Parathyroid adenoma (tissue), 2 donors: ENCODE measurements around the gene MUC4.

ENCODE experiments used
- H2AFZ ChIP-seq: fragments of 300-600 bp; sonication (generic); one replicate; pipeline ENCODE4 v1.7.0; 2017; ENCODE audit warnings: antibody characterized with exemption, mild to moderate bottlenecking
- H3K27ac ChIP-seq: fragments of 300-600 bp; sonication (generic); one replicate; pipeline ENCODE4 v1.7.0; 2017
- H3K27me3 ChIP-seq: fragments of 300-600 bp; sonication (generic); one replicate; pipeline ENCODE4 v1.7.0; 2017; ENCODE audit warnings: low read length; ENCODE audit not compliant: control insufficient read depth, insufficient read depth
- H3K36me3 ChIP-seq: fragments of 300-600 bp; sonication (generic); one replicate; pipeline ENCODE4 v1.7.0; 2017; ENCODE audit warnings: low read length; ENCODE audit not compliant: control insufficient read depth, insufficient read depth
- H3K4me1 ChIP-seq: fragments of 300-600 bp; sonication (generic); one replicate; pipeline ENCODE4 v1.7.0; 2017; ENCODE audit warnings: control low read depth
- H3K4me2 ChIP-seq: fragments of 300-600 bp; sonication (generic); one replicate; pipeline ENCODE4 v1.7.0; 2017; ENCODE audit warnings: low read length
- H3K4me3 ChIP-seq: fragments of 300-600 bp; sonication (generic); one replicate; pipeline ENCODE4 v1.7.0; 2017; ENCODE audit warnings: low read depth, low read length
- H3K79me2 ChIP-seq: fragments of 300-600 bp; sonication (generic); one replicate; pipeline ENCODE4 v1.7.0; 2017; ENCODE audit warnings: control low read depth
- H3K9ac ChIP-seq: fragments of 300-600 bp; sonication (generic); one replicate; pipeline ENCODE4 v1.7.0; 2017; ENCODE audit warnings: mild to moderate bottlenecking
- H3K9me3 ChIP-seq: fragments of 300-600 bp; sonication (generic); one replicate; pipeline ENCODE4 v1.7.0; 2017; ENCODE audit warnings: low read length; ENCODE audit not compliant: control insufficient read depth
- TF ChIP-seq, protein P1 (sequence below): fragments of 300-600 bp; sonication (generic); IDR thresholded peaks from one replicate; pipeline ENCODE4 v1.7.0; 2017; ENCODE audit warnings: antibody characterized with exemption, mild to moderate bottlenecking
- donor health status: primary hyperparathyroidism.

Gene MUC4

DNA sequence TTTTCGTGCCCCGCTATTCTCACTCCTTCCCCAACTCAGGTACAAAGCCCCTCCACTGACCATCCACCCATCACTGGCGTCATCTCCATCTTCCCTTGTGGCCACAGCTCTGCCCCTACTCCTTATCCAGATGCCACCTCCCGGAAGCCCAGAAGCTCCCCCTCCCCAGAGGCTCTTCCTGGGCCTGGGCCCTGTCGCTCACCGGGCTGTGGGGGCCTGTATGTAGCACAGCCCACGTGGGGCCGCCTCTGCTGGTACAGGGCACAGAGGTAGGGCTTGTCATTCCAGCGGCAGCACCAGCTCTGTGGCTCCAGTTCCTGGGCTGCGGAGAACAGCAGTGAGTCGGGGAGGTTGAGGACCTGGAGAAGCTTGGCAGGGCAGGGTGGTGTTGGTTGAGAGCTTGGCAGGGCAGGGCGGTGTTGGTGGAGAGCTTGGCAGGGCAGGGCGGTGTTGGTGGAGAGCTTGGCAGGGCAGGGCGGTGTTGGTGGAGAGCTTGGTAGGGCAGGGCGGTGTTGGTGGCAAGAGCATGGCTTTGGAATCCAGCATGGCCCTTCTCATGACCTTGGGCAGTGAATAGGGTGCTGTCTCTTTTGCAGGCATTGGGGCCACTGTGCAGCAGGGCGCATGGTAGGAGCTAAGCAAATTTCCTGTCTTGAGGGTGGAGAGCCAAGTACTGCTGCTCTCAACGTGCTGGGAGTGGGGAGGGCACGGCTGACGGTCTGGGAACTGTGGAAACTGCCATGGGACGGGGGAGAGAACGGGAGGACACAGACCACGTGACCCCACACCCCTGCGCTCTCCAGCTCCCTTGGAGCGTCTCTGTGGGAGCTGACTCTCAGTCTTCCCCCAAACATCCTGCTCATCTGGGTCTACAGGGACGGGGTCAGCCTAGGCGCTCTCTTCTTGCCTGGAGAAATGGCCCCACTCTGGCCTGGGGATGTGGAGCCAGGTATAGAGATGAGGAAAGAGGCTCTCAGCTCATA lies 47.6 kb downstream of the MUC4 start:
- H3K27ac ChIP-seq, result no peak overlapping the region
- H3K9me3 ChIP-seq, result no peaks in the 10 kb centered on the region

DNA sequence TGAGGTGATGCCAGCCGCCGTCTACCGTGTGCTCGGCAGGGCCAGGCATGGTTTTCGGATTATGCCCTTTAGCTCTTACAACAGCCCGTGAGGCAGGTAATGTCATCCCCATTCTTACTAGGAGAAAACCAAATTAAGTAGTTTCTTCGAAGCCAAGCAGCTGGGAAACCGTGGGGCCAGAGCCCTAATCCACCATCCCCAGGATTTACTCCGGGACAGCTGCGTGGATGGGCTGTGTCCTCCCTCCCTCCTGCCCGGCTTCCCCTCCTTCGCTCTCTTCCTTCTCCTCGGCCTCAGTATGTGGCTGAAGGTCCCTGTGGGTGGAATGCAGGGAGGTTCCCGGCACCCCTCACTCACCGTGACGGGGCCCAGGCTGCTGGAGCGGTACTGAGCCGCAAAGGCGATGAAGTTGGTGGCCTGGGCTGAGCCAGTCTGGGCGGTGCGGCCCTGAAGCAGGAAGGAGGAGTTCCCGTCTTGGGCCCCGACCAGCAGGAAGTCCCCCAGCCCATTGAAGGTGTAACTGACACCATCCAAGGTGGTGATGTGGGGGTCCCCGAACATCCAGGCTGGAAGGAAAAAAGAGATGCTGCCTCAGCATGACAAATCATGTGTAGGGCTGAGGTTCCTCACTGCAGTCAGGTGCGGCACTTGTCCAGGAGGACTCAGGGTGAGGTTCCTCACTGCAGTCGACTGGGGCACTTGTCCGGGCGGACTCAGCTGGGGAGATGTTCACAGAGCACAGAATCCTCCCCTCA lies 48.5 kb downstream of the MUC4 start:
- no peak overlapping the region for H2AFZ ChIP-seq
- no peak overlapping the region for H3K4me2 ChIP-seq
- H3K4me1 ChIP-seq, result no peaks in the 10 kb centered on the region
- H3K27me3 ChIP-seq, result no peaks in the 10 kb centered on the region
- H3K9ac ChIP-seq, result no peak overlapping the region
- H3K79me2 ChIP-seq, result no peaks in the 10 kb centered on the region
- no peaks in the 10 kb centered on the region for H3K36me3 ChIP-seq
- H3K27ac ChIP-seq, result no peak overlapping the region
- TF ChIP-seq, protein P1, sequence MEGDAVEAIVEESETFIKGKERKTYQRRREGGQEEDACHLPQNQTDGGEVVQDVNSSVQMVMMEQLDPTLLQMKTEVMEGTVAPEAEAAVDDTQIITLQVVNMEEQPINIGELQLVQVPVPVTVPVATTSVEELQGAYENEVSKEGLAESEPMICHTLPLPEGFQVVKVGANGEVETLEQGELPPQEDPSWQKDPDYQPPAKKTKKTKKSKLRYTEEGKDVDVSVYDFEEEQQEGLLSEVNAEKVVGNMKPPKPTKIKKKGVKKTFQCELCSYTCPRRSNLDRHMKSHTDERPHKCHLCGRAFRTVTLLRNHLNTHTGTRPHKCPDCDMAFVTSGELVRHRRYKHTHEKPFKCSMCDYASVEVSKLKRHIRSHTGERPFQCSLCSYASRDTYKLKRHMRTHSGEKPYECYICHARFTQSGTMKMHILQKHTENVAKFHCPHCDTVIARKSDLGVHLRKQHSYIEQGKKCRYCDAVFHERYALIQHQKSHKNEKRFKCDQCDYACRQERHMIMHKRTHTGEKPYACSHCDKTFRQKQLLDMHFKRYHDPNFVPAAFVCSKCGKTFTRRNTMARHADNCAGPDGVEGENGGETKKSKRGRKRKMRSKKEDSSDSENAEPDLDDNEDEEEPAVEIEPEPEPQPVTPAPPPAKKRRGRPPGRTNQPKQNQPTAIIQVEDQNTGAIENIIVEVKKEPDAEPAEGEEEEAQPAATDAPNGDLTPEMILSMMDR, result no peak
- no peak overlapping the region for H3K4me3 ChIP-seq
- H3K9me3 ChIP-seq, result no peaks in the 10 kb centered on the region

More for the DNA sequence above, 47.6 kb downstream of the MUC4 start:
- Histone ChIP-seq H3K79me2 (no peaks in the 10 kb centered on the region), H3K9ac (no peak overlapping the region), H3K4me2 (no peak overlapping the region), H3K4me3 (no peak overlapping the region), H3K36me3 (no peaks in the 10 kb centered on the region), H2AFZ (no peak overlapping the region), H3K27me3 (no peaks in the 10 kb centered on the region), H3K4me1 (no peaks in the 10 kb centered on the region)
- TF ChIP-seq, protein P1, result no peak

DNA sequence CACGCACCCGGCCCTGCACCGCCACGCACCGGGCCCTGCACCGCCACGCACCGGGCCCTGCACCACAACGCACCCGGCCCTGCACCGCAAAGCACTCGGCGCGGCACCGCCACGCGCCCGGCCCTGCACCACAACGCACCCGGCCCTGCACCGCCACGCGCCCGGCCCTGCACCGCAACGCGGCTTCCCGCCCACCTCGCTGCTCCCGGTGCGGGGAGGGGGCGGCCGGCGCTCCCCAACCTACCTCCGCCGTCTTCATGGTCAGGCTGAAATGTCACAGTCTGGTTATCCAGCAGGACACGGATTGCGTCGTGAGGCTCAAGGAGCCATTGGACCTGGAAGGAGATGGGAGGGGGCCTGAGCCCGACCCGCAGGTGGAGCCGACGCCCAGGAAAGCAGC lies 49.1 kb downstream of the MUC4 start:
- Histone ChIP-seq H3K36me3 (no peaks in the 10 kb centered on the region), H3K27me3 (no peaks in the 10 kb centered on the region), H3K9me3 (no peaks in the 10 kb centered on the region), H2AFZ (no peak overlapping the region), H3K79me2 (no peaks in the 10 kb centered on the region), H3K27ac (no peak overlapping the region), H3K4me1 (no peaks in the 10 kb centered on the region), H3K4me2 (no peak overlapping the region), H3K4me3 (no peak overlapping the region), H3K9ac (no peak overlapping the region)
- TF ChIP-seq, protein P1, result no peak

GRCh38 chr3:195762249-195762585 lies 49.5 kb downstream of the MUC4 start:
- Histone ChIP-seq H3K27me3 (peaks cover 3% of the 10 kb centered on the region), H3K9me3 (no peaks in the 10 kb centered on the region)

More at GRCh38 chr3:195762249-195762585, 49.5 kb downstream of the MUC4 start:
- Histone ChIP-seq H3K27ac (no peak overlapping the region), H3K4me3 (no peak overlapping the region), H3K4me1 (no peaks in the 10 kb centered on the region), H3K79me2 (no peaks in the 10 kb centered on the region), H3K36me3 (no peaks in the 10 kb centered on the region), H3K4me2 (no peak overlapping the region), H2AFZ (no peak overlapping the region), H3K9ac (no peak overlapping the region)
- TF ChIP-seq, protein P1, result no peak
